ENCODE measurements around the gene KRTAP3-2.

KRTAP3-2 gene

DNA sequence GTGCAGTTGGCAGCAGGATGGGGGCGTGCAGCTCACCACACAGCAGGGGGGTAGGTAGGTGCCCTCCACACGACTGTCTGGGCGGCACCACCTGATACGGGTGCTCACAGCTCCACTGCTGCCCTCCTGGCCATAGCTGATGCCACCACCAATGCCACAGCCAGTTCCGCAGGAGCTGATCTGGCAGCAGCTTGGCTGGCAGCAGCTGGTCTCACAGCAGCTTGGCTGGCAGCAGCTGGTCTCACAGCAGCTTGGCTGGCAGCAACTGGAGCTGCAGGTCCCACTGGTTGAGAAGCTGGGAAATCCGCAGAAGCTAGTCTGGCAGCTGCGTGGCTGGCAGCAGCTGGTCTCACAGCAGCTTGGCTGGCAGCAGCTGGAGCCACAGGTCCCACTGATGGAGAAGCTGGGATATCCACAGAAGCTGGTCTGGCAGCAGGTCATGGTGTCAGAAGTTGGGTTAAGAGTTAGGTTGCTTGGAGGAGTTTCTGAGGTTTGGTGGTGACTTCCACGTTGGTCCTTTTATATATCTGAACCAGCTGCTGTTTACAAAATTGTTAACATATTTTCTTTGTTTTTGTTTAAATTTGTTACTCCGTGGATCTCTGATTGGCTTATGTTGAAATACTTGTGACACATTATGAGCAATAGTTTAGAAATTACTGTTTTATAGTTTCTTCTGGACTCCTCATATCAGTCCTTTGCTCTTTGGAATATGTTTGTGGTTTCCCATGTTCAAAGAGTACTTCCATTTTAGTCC is 27.2 kb upstream of the KRTAP3-2 start, which contains the start of gene KRTAP1-5:
Gene KRTAP1-5, minus strand, starts transcription at position 494 of the 757 bp plus-strand sequence. Its CDS starts 53 bp downstream, at position 441.
- H3K27ac ChIP-seq (ENCODE audit: low read depth, low read length): peak within 1 kb of the TSS; percentile 55
- peaks cover 24% of the 10 kb centered on the region for H3K4me1 ChIP-seq (ENCODE audit: control insufficient read depth, insufficient read depth, low read length, unreplicated experiment)
- H2AFZ ChIP-seq (ENCODE audit: low read length, unreplicated experiment): peak within 1 kb of the TSS; percentile 57
- no peaks in the 10 kb centered on the region for H3K79me2 ChIP-seq (ENCODE audit: control insufficient read depth, insufficient read depth, low read length, unreplicated experiment)
- no peaks in the 10 kb centered on the region for H3K36me3 ChIP-seq (ENCODE audit: insufficient read depth, low read length)
- H3K4me3 ChIP-seq (ENCODE audit: low read depth, low read length): no peak within 1 kb of the TSS
- no peaks in the 10 kb centered on the region for H3K27me3 ChIP-seq (ENCODE audit: insufficient read depth, low read length)

DNA sequence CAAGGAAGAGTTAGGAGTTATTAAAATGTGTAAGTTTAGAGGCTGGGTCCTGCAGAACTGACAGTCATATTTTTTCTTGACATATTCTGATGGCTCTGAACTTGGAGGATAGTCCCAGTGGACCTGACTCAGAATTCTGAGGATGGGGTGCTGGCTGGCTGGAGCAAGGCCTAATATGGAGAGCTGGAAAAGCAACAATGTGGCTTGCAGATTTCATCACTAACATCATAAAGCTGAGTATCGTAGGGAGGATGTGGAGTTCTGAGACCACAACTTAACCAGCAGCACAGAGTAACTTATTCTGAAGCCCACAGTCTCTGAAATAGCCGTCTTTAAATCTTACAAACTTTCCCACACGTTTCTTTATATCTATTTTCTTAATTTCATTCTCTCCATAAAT is 25.0 kb upstream of the KRTAP3-2 start:
- Histone ChIP-seq H2AFZ (ENCODE audit: low read length, unreplicated experiment) (peak overlapping the region; percentile 22), H3K4me1 (ENCODE audit: control insufficient read depth, insufficient read depth, low read length, unreplicated experiment) (peaks cover 24% of the 10 kb centered on the region), H3K79me2 (ENCODE audit: control insufficient read depth, insufficient read depth, low read length, unreplicated experiment) (no peaks in the 10 kb centered on the region), H3K27ac (ENCODE audit: low read depth, low read length) (no peak overlapping the region), H3K27me3 (ENCODE audit: insufficient read depth, low read length) (no peaks in the 10 kb centered on the region), H3K36me3 (ENCODE audit: insufficient read depth, low read length) (no peaks in the 10 kb centered on the region), H3K4me3 (ENCODE audit: low read depth, low read length) (no peak overlapping the region)

DNA sequence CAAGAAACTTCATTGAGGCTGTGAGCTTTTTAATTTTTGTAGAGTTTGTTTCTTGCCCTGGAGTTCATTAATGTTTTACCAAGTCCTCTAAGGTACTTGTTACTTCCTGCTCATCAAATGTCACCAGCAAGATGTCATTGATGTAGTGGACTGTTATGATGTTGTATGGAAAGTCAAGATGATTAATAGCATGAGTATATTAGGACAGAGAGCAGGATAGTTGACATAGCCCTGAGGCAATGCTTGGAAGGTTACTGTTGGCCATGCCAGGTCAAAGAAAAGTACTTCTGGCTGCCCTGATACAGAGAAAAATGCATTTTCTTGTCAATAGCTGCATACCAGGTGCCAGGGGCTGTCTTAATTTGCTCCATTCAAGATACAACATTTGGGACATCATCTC is 20.6 kb upstream of the KRTAP3-2 start:
- peaks cover 8% of the 10 kb centered on the region for H3K4me1 ChIP-seq (ENCODE audit: control insufficient read depth, insufficient read depth, low read length, unreplicated experiment)
- H3K27me3 ChIP-seq (ENCODE audit: insufficient read depth, low read length): no peaks in the 10 kb centered on the region
- H3K79me2 ChIP-seq (ENCODE audit: control insufficient read depth, insufficient read depth, low read length, unreplicated experiment): no peaks in the 10 kb centered on the region
- no peak overlapping the region for H3K4me3 ChIP-seq (ENCODE audit: low read depth, low read length)
- no peak overlapping the region for H2AFZ ChIP-seq (ENCODE audit: low read length, unreplicated experiment)
- no peaks in the 10 kb centered on the region for H3K36me3 ChIP-seq (ENCODE audit: insufficient read depth, low read length)
- no peak overlapping the region for H3K27ac ChIP-seq (ENCODE audit: low read depth, low read length)

DNA sequence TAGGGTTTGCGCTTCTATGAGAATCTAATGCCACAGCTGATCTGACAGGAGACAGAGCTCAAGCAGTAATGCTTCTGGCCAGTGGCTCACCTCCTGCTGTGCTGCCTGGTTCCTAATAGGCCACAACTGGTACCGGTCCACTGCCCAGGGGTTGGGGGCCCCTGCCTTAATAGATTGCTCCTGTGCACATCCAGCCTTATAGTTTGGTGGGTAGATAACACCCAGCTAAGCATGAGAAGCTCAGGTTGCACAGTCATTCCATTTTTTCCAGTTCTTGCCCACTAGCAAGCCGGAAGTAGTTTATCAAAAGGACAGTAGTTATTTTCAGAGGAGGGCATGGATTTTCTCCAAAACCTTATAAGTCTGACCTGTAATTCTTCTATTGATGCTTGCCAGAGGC is 19.7 kb upstream of the KRTAP3-2 start:
- H3K4me1 ChIP-seq (ENCODE audit: control insufficient read depth, insufficient read depth, low read length, unreplicated experiment): peaks cover 1% of the 10 kb centered on the region
- no peaks in the 10 kb centered on the region for H3K36me3 ChIP-seq (ENCODE audit: insufficient read depth, low read length)
- H3K27me3 ChIP-seq (ENCODE audit: insufficient read depth, low read length): no peaks in the 10 kb centered on the region
- H3K27ac ChIP-seq (ENCODE audit: low read depth, low read length): no peak overlapping the region
- H3K4me3 ChIP-seq (ENCODE audit: low read depth, low read length): no peak overlapping the region
- H3K79me2 ChIP-seq (ENCODE audit: control insufficient read depth, insufficient read depth, low read length, unreplicated experiment): no peaks in the 10 kb centered on the region
- H2AFZ ChIP-seq (ENCODE audit: low read length, unreplicated experiment): no peak overlapping the region

DNA sequence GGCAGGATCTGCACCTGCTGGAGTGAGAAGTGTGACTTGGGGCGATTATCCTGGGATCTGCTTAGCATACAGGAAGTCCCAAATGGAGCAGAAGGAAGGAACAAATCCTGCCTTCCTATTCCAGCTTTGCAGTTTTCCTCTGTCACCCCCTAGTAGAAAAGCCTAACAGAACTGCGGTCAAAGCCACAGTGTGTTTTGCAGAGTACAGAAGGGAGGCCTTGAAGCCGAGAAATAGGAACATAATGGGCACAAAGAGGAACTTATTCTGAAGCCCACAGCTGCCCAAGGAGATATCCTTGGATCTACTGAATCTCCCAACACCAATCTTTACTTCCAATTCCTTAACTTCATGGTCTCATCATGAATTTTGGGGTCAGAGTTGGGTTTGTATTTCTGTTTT is 18.8 kb upstream of the KRTAP3-2 start:
- Histone ChIP-seq H2AFZ (ENCODE audit: low read length, unreplicated experiment) (no peak overlapping the region), H3K4me1 (ENCODE audit: control insufficient read depth, insufficient read depth, low read length, unreplicated experiment) (no peaks in the 10 kb centered on the region), H3K27me3 (ENCODE audit: insufficient read depth, low read length) (no peaks in the 10 kb centered on the region), H3K36me3 (ENCODE audit: insufficient read depth, low read length) (no peaks in the 10 kb centered on the region), H3K4me3 (ENCODE audit: low read depth, low read length) (no peak overlapping the region), H3K27ac (ENCODE audit: low read depth, low read length) (no peak overlapping the region), H3K79me2 (ENCODE audit: control insufficient read depth, insufficient read depth, low read length, unreplicated experiment) (no peaks in the 10 kb centered on the region)

DNA sequence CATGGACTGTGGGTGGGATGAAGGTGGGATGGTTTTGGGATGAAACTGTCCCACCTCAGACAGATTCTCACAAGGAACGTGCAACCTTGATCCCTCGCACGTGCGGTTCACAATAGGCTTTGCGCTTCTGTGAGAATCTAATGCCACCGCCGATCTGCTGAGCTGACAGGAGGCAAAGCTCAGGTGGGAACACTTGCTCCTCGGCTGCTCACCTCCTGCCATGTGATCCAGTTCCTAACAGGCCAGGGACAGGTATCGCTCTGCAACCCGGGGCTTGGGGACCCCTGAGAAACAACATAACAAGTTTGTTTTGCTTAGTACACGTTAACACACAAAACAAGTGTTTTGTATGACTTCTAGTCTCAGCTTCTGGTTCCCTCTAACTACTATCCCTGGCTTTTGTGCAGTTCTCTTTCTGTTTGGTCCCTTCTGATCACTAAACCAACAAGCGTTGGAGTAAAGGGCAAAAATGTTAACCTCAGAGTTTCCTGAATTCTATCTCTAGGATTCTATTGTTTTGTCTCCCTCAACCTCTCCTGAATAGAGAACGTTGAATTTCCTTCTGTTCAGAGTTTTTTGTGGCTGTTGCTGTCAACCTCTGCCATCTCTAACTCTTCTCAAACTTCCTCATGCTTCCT is 17.0 kb upstream of the KRTAP3-2 start:
- Histone ChIP-seq H3K27ac (ENCODE audit: low read depth, low read length) (no peak overlapping the region), H3K4me3 (ENCODE audit: low read depth, low read length) (no peak overlapping the region), H3K36me3 (ENCODE audit: insufficient read depth, low read length) (no peaks in the 10 kb centered on the region), H3K27me3 (ENCODE audit: insufficient read depth, low read length) (no peaks in the 10 kb centered on the region), H3K79me2 (ENCODE audit: control insufficient read depth, insufficient read depth, low read length, unreplicated experiment) (no peaks in the 10 kb centered on the region), H2AFZ (ENCODE audit: low read length, unreplicated experiment) (no peak overlapping the region), H3K4me1 (ENCODE audit: control insufficient read depth, insufficient read depth, low read length, unreplicated experiment) (no peaks in the 10 kb centered on the region)

DNA sequence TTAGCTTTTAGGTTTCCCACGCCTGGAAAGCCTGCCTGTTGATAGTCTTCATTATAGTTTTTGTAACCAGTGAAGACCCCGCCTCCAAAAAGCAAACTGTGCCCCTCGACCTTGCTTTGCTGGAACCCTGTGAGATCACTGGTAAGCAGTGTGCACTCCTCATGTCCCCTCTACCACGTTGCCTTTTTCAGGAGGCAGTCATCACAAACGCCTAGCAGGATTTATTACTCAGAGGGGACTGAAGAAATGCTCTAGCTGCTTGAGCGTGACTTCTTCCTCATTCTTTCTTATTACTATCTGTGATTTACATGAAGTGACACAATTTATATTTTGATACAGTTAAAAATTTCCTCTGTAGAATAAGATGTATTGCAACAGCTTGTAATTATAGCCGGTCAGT is 15.7 kb upstream of the KRTAP3-2 start:
- H3K4me1 ChIP-seq (ENCODE audit: control insufficient read depth, insufficient read depth, low read length, unreplicated experiment): no peaks in the 10 kb centered on the region
- H3K27ac ChIP-seq (ENCODE audit: low read depth, low read length): no peak overlapping the region
- H2AFZ ChIP-seq (ENCODE audit: low read length, unreplicated experiment): no peak overlapping the region
- H3K27me3 ChIP-seq (ENCODE audit: insufficient read depth, low read length): no peaks in the 10 kb centered on the region
- H3K79me2 ChIP-seq (ENCODE audit: control insufficient read depth, insufficient read depth, low read length, unreplicated experiment): no peaks in the 10 kb centered on the region
- H3K4me3 ChIP-seq (ENCODE audit: low read depth, low read length): no peak overlapping the region
- H3K36me3 ChIP-seq (ENCODE audit: insufficient read depth, low read length): no peaks in the 10 kb centered on the region

DNA sequence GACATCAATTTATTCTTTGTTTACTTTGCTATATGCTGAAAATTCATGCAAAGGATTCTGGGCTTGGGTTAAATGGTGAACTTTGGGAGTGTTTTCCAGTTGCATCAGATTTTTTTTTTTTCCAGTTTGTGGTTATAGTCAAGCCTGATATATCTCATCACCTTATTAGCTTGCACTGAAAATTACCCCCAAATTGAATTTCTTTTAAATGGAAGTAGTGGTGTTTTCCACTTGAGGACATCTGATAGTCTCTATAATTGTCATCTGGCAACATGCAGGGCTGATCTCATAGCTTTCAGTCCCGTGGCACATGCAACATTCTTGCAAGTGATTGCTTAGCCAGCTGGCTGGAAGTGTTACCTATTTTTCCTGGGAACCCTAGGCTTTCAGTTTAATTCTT is 13.9 kb upstream of the KRTAP3-2 start:
- Histone ChIP-seq H3K79me2 (ENCODE audit: control insufficient read depth, insufficient read depth, low read length, unreplicated experiment) (no peaks in the 10 kb centered on the region), H3K36me3 (ENCODE audit: insufficient read depth, low read length) (no peaks in the 10 kb centered on the region), H3K27me3 (ENCODE audit: insufficient read depth, low read length) (no peaks in the 10 kb centered on the region), H3K4me1 (ENCODE audit: control insufficient read depth, insufficient read depth, low read length, unreplicated experiment) (no peaks in the 10 kb centered on the region), H3K27ac (ENCODE audit: low read depth, low read length) (no peak overlapping the region), H3K4me3 (ENCODE audit: low read depth, low read length) (no peak overlapping the region), H2AFZ (ENCODE audit: low read length, unreplicated experiment) (no peak overlapping the region)

DNA sequence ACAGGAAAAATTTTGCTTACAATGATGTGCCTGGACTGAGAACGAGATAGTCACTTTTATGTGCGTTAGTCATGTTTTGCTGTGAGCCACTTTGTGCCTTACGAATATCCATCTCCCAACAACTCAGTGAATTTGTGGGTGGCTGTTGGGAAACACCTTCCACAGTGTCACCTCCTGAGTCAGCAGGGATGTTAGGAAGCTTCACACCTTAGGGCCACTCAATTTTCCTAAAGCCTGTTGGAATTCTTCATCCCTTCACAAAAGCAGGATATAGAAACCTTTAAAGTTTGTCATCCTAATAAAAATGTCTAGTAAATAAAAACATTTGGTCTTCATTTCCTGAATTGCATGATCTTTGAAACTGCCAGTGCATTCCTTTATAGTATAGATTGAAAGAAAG is 13.5 kb upstream of the KRTAP3-2 start:
- Histone ChIP-seq H3K4me1 (ENCODE audit: control insufficient read depth, insufficient read depth, low read length, unreplicated experiment) (no peaks in the 10 kb centered on the region), H3K27me3 (ENCODE audit: insufficient read depth, low read length) (no peaks in the 10 kb centered on the region), H2AFZ (ENCODE audit: low read length, unreplicated experiment) (no peak overlapping the region), H3K4me3 (ENCODE audit: low read depth, low read length) (no peak overlapping the region), H3K79me2 (ENCODE audit: control insufficient read depth, insufficient read depth, low read length, unreplicated experiment) (no peaks in the 10 kb centered on the region), H3K36me3 (ENCODE audit: insufficient read depth, low read length) (no peaks in the 10 kb centered on the region), H3K27ac (ENCODE audit: low read depth, low read length) (no peak overlapping the region)

DNA sequence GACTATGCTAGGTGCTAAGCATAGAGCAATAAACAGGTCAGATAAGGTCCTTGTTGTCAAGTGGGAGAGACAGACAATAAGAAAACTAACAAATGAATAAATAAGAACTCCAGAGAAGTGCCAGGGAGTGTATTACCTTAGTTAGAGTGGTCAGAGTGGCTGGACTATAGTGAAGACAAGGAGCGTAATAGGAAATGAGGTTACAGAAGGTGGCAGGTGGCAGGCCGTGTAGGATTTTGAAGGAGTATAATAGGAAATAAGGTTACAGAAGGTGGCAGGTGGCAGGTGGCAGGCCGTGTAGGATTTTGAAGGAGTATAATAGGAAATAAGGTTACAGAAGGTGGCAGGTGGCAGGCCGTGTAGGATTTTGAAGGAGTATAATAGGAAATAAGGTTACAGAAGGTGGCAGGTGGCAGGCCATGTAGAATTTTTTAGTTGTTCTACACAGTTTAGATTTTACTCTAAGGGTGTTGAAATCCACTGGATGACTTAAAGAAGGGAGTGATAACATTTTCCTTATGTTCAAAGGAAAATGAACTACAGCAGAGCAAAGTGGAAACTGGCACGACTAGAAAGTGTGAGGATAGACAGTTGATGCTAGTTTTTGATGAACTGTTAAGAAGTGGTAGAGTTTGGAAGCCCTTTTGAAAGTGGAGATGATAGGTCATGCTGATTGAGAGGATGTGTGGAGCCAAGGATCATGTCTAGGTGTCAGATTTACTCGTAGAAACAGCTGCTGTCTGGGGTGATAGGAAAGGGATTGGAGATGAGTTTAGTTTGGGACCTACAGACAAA is 12.8 kb upstream of the KRTAP3-2 start:
- Histone ChIP-seq H3K36me3 (ENCODE audit: insufficient read depth, low read length) (no peaks in the 10 kb centered on the region), H3K4me1 (ENCODE audit: control insufficient read depth, insufficient read depth, low read length, unreplicated experiment) (no peaks in the 10 kb centered on the region), H3K27ac (ENCODE audit: low read depth, low read length) (no peak overlapping the region), H2AFZ (ENCODE audit: low read length, unreplicated experiment) (no peak overlapping the region), H3K27me3 (ENCODE audit: insufficient read depth, low read length) (no peaks in the 10 kb centered on the region), H3K79me2 (ENCODE audit: control insufficient read depth, insufficient read depth, low read length, unreplicated experiment) (no peaks in the 10 kb centered on the region), H3K4me3 (ENCODE audit: low read depth, low read length) (no peak overlapping the region)
